Measurements from ENCODE around the gene C1orf21. TPM values are rescaled to one million over a fixed set of nuclear protein-coding genes. Genes with fewer than 3 reads are reported as not detected.
A peak's percentile ranks its signal among the peaks of the same experiment; 100 is the strongest.

Gene C1orf21
- polyA plus RNA-seq, 4 donors, result 31.1 to 57.0 (median 42.3) TPM

DNA sequence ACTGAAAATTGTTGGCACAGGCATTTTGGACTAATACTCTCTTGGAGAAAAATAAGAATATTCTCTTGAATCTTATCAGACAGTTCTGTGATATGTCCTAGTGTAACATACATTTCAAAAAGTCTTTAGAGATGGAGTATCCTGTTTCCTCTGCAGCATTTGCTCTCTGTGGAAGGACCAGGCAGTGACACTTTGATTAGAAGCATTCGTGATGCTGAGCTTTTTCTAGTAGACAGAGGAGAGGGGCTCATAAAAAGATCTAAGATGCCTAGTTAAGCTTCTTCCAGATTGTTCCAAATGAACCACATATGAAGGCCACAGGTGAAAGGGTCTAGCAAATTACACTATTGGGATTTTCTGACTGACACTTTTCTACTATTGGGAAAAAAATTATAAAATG lies 120.3 kb downstream of the C1orf21 start:
- no peak for DNase-seq (ENCODE audit: low read depth in 4 of 4, low spot score in 3 of 4)

DNA sequence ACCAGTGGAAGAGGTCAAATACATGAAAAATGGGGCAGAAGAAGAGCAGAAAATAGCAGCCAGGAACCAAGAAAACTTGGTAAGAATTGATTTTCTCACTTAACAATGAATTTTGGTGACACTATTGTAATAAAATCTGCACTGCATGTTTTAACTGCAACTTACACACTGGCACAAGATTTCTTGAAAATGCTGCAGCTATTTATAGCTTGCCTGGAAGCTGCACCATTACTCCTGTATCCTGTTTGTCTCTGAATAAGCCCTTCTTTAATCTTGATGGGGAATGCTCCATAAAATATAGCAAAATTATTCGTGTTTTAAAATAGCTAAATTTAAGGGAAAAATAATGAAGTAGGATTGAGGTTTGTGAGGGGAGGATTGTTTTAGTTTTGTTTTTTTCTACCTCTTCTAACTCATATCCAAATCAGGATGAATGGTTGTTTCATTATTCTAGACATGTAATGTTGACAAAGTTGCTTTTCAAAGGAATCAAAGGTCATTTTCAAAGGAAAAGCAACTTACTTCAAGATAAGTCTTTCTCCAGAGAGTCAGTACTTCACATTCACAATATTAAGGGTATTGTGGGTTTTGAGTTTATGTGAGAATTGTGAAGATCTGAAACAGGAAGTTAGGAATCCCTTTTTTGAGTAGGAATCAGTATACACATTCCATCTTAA lies 120.9 kb downstream of the C1orf21 start:
- DNase-seq (ENCODE audit: low read depth in 4 of 4, low spot score in 3 of 4), result no peak

DNA sequence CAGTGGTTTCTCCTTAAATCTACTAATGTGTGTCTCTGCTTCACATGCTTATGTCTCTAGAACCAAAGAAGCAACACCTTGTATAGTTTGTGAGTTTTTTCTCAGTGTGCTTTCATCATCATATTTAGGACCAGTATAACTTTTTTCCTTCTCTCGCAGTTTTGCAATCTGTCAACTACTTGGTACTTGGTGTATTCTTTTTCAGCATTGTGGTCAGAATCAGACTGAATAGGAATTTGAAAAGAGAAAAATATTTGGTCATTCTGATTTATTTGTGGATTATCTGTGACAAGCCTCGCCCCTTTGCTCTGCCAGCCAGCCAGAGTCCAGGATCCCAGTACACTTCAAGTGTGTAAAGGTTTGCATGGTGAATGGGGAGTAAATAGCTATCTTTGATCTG lies 122.3 kb downstream of the C1orf21 start:
- no peak for DNase-seq (ENCODE audit: low read depth in 4 of 4, low spot score in 3 of 4)

DNA sequence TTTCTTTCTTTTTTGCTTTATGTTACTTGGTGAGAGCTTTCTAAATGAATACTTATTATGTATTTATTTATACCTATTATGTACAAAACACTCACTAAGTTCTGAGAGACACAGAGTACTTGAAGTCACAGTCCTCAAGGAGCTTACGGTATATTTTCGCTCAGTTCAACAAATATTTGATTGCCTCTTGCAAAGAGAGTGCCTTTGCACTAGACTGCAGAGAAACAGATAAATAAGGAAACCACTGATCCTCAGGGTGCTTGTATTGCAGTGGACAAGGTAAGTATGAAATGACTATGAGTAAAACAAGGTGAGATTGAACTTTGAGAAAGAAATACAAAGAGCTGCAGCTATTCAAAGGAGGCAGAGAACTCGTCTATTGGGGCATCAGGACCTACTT lies 123.3 kb downstream of the C1orf21 start:
- DNase-seq (ENCODE audit: low read depth in 4 of 4, low spot score in 3 of 4), result no peak

DNA sequence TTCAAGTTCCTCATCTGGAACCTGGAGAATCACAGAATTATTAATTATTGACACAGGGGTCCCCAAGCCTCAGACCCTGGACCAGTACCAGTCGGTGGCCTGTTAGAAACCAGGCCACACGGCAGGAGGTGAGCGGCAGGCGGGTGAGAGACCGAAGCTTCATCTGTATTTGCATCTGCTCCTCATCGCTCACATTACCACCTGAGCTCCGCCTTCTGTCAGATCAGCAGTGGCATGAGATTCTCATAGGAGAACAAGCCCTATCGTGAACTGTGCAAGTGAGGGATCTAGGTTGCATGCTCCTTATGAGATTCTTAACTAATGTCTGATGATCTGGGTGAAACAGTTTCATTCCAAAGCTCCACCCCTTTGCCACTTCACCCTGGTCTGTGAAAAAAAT lies 125.9 kb downstream of the C1orf21 start:
- no peak for DNase-seq (ENCODE audit: low read depth in 4 of 4, low spot score in 3 of 4)

DNA sequence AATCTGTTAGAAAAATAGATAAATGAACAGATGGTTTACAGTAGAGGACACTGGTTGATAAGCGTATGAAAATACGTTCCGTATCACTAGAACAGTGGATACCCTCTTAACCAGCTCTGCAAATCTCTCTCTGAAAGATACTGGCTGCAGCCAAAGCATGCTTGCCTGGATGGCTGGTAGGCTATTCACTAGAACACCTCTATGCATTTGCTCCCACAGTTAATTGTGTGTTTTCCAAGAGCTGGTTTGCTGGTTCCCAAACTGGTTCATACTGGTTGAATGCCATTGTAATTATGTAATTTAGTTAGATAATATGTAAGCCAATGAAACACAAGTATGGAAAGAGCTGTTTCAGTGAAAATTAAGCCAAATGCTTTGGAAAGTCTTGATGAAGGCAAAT lies 126.6 kb downstream of the C1orf21 start:
- no peak for DNase-seq (ENCODE audit: low read depth in 4 of 4, low spot score in 3 of 4)

DNA sequence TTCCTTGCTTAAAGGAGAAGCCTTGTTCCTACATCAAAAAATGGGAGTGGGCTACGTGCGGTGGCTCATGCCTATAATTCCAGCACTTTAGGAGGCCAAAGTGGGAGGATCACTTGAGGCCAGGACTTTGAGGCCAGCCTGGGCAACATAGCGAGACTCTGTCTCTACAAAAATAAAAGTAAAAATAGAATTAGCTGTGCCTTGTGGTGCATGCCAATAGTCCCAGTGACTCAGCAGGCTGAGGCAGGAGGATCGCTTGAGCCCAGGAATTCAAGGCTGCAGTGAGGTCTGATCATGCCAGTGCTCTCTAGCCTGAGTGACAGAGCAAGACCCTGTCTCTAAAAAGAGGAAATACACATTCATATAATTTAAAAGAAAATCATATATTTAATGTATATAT lies 127.1 kb downstream of the C1orf21 start:
- DNase-seq (ENCODE audit: low read depth in 4 of 4, low spot score in 3 of 4), result no peak

DNA sequence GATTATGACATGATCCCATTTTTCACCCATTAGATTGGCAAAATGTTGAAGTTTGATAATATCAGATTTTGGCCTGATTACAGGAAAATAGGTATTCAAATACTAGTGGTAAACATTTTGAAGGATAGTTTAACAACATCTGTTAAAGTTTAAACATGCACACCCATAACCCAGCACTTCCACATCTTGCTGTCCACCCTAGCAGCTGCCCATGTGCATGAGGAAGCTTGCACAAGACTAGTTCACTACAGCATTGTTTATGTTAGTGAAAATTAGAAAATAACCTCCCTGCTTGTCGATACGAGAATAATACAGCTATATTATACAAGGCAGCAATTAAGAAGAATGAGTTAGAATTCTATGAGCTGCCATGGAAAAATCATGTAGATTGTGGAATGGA lies 127.6 kb downstream of the C1orf21 start:
- no peak for DNase-seq (ENCODE audit: low read depth in 4 of 4, low spot score in 3 of 4)

DNA sequence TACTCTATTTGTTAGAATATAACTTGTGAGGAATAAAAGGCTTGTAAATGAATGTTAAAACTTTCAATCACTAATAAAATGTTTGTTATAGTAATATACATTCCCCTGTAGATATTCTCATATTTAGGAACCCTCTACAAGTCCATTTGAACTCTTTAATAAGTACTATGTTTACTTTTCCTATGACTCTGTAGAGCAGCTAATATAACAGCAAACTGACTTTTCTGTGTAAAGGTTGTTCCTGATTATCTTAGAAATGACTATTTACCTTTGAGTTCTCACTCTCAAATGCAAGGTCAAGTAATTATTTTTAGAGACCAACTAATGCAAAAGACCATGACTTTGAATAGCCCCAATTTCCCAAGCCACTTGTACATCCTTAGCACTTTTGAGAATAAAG lies 130.3 kb downstream of the C1orf21 start:
- no peak for DNase-seq (ENCODE audit: low read depth in 4 of 4, low spot score in 3 of 4)

DNA sequence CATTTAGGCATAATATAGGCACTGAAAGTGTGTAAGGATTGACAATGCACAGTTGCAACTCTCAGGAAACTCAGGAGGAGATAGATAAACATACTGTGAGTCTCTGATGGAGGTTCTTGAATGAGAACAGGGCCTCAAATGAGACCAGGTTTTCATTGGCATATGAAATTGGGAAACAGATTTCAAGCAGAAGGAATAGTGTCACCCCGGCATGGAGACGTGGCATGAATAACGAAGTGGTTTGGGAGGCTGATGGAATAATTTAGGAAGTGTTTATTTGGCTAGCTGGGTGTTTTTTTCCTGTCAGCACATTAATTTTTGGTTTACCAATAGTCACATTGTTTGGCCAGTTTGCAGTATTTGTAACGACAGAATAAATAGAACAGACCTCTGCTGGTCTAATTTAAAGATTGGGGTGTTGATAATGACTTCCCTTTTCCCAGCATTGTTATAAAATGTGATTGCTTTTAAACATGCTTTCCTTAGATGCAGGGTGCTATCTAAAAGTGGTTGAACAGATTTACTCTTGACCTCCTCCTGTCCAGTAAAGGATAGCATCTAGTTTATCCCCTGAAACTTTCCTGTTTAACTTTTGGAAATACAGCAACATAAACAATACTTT lies 132.0 kb downstream of the C1orf21 start:
- DNase-seq (ENCODE audit: low read depth in 4 of 4, low spot score in 3 of 4), result no peak

DNA sequence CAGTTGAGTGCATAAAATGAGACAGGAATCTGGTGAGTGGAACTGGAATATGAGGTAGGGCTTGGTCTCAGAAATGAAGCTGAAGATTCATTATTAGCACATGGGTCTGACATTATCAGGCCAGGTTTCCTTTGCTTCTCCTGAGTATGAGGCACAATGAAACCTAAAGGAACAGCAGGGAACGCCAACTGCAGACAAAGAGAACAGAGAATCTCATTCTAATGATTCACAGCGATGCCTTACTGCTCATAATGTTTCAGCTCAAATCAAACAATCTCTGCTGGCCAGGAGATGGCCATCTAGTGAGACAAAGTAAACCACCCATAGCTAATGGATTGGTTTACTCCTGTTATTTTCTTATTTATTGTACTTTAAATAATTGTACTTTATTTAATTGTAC lies 133.5 kb downstream of the C1orf21 start:
- no peak for DNase-seq (ENCODE audit: low read depth in 4 of 4, low spot score in 3 of 4)

DNA sequence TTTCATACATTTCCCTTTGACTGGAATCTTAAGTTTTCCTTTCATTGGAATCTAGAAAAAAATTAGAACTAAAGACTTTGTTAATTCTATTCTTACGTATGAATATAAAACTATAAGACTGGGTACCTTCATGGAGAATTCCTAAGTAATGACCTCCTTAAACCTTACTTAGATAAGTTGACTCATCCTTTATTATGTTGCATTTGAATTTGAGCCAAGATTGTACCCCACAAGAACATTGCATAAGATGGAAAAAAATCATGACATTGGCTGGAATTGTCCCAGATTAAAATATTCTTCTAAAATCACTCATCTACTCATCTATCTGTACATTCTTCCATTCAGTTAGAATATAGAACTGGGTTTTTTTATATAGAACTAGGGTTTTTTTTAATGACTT lies 137.4 kb downstream of the C1orf21 start:
- DNase-seq (ENCODE audit: low read depth in 4 of 4, low spot score in 3 of 4), result no peak

DNA sequence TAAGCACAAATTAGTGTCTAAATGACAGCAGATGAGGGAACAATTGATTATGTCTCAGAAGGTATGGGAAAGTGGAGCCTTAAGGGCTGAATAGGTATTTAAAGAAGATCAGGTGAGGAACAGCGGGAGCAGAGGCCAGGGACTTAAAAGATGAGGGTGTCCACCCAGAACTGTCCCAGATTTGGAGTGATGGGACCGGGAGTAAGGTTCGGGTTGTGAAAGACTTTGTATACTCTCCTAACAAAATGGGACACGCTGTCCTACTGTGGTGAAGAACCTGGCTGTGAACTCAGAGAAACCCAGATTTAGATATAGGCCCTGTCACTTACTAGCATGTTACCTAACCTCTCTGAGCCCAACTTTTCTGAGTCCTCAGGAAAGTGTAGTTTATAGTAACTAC lies 140.6 kb downstream of the C1orf21 start:
- no peak for DNase-seq (ENCODE audit: low read depth in 4 of 4, low spot score in 3 of 4)

DNA sequence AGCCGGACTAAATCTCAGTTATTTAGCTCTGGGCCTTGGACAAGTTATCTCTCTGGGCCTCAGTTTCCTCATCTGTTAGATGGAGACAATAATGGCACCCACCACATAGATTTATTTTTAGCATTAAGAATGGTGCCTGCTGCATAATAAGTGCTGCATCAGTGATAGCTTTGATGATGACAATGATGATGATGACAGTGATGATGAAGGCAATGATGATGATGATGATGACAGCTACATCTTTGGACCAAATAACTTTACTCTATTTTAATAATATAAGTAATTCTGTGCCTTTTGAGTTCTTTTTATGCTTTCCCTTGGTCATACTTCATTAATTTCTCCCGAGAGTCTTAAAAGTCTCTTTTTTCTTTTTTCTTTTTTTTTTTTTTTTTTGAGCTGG lies 143.4 kb downstream of the C1orf21 start:
- DNase-seq (ENCODE audit: low read depth in 4 of 4, low spot score in 3 of 4), result no peak

DNA sequence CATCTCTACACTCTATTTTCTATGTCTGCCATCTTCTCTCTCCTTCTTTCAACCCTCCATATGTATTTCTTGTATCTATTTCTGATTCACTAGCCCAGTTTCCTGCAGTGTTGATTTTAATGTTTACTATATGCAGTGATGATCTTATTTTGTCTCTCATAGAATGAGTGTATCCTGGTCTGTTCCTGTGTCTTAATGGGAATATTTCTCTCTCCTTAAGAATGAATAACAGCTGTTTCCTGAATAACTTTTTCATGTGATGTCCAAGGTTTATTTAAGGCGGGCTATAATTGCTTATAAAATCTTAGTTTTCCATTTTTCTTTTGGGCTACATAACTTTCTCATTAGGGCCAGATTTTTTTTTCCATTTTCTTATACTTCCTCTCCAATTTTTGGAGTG lies 144.5 kb downstream of the C1orf21 start:
- no peak for DNase-seq (ENCODE audit: low read depth in 4 of 4, low spot score in 3 of 4)

DNA sequence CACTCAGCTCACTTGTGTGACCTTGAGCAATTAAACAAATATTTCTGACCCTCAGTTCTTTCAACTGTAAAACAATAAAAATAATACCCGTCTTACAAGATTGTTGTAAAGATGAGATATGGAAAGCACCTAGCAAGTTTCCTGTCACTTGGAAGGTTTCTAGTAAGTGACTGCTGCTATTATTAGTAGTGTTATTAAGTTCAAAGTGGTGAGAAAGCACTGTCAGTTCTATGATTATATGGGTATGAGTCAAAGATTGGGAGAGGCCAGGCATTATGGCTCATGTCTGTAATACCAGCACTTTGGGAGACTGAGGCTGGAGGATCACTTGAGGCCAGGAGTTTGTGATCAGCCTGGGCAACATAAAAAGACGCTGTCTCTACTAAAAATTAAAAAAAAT lies 145.4 kb downstream of the C1orf21 start:
- DNase-seq (ENCODE audit: low read depth in 4 of 4, low spot score in 3 of 4), result no peak

DNA sequence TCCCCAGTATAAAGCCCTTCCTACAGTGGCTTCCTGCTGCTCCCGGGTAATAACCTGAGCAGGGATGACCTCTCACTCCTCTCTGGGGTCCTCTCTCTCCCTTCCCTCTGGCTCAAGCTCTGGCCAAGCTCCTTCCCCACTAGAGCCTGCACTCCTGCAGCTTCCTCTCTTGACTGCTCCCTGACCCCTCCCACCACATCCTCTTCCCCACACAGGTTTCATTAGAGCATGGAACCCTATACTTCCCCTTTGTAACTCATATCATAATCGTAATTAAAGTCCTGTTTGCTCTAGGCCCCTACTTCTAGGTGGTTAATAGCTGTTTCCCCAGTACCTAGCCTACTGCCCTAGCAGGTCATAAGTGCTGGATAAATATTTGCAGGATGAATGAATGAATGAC lies 146.2 kb downstream of the C1orf21 start:
- no peak for DNase-seq (ENCODE audit: low read depth in 4 of 4, low spot score in 3 of 4)

DNA sequence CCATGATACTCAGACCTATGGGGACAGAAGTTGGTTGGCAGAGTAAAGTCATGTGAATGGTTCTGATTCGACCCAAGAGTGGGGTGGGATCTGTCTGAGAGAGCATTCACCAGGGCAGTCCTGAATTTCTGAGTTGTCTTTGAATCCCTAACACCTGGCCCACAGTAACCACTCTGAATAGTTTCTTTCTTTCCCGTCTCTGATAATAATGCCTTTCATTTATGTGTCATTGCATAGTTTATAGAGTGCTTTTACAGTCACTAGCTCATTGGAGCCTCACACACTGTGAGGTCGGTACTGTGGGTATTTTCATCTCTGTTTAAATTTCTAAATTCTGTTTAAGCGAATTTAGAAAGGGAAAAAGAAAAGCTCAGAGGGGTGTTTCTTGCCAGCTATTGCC lies 147.1 kb downstream of the C1orf21 start:
- DNase-seq (ENCODE audit: low read depth in 4 of 4, low spot score in 3 of 4), result no peak

DNA sequence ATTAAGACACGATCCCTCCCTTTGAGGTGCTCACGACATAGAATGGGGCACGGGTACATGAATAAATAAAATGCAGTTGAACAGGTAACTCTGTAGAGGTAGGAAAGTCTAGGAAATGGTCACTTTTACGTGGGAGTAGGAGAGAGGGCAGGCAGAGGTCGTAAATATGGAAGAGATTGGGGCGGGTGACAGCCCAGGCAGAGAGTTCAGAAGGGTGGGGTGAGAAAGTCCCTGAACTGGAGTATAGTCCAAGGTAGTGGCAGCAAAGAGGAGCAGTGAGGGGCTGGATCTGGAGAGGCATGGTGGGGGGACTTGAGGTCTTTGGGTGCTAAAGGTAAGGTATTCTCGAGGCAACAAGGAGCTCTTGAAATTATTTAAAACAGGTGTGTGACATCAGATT lies 147.9 kb downstream of the C1orf21 start:
- peak in 1 of 4 donors; percentile 9 for DNase-seq (ENCODE audit: low read depth in 4 of 4, low spot score in 3 of 4)

DNA sequence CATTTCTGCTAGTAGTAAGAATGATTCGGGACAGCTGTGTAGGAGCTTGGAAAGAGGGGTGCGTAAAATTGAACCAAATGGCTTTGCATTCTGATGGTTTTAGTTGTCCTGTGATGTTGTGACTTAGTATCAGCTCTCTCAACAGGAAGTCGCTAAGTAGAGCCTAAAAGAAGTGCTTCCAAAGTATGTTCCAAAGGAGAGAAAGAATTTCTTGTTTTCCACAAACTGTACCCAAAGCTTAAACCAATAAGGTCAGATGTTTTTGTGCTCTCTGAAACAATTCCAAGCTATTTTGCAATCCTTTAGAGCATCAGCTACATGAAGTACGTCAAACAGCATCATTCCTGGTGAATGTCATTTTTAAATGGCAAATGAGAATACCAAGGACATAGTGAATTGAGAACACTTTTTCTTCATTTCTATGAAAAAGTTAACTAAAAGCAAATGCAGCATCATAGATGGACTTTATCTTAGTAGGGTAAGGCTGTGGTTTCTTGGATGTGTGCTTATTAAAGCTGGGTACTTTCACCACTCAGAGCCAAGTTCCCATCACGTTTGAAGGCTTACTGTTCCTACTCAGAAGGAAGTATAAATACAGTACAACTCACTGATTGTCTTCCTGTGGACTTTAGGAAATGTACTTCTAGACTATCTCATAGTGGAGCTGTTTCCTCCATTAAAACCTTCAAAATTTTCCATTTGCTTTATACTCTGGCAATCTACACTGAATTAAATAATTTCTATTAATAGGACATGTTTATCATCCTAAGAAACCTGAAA lies 148.6 kb downstream of the C1orf21 start:
- DNase-seq (ENCODE audit: low read depth in 4 of 4, low spot score in 3 of 4), result no peak

DNA sequence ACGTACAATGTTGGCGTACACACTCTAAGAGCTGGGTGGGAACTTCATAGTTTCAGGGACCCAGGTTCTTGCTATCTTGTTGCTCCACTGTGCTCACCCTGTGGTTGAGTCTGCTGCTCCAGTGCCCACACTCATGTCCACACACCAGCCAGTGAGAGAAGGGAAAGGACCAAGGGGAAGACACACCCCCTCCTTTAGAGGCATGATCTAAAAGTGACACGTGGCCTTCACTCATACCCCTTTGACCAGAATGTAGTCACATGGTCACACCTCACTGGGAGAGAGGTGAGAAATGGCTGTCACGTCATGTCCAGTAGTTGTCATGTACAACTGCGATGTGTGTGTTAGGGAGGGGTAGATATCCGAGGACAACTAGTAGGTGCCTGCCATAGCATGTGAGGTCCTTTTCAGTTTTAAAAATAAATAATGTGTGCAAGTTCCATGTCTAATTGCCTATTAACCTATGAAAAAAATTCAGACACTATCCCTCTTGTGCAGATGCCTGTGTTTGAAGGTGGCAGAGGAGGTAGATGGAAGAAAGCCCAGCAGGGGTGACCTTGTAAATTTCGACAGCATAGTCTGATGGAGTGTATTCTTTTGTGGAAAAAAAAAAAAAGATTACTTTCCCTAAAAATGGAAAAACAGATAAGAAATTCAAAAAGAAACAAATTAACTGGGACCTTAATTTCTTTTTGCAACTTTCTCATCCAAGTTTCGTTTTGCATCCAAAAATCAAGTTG lies 149.6 kb downstream of the C1orf21 start:
- DNase-seq (ENCODE audit: low read depth in 4 of 4, low spot score in 3 of 4), result no peak
